Measurements from ENCODE around the gene EREG.

EREG gene

GRCh38 chr4:74364652-74365491 lies at the start of gene EREG:
Gene EREG, plus strand, starts transcription at chr4:74365145. Its CDS starts 164 bp downstream, at chr4:74365309.
- Histone ChIP-seq H3K27me3 (ENCODE audit: low read depth, low read length) (no peaks in the 10 kb centered on the region), H3K9ac (ENCODE audit: low read length) (no peak within 1 kb of the TSS), H4K20me1 (ENCODE audit: insufficient read depth, low read length) (no peaks in the 10 kb centered on the region), H3K36me3 (replicated peaks; ENCODE audit: low read depth, low read length) (no peaks in the 10 kb centered on the region), H3K27ac (ENCODE audit: low read length) (no peak within 1 kb of the TSS), H3K4me3 (ENCODE audit: low read length) (no peak within 1 kb of the TSS), H3K9me3 (ENCODE audit: insufficient read depth, low read length) (no peaks in the 10 kb centered on the region), H3K4me2 (ENCODE audit: low read length) (no peak within 1 kb of the TSS), H3K4me1 (ENCODE audit: low read length) (peaks cover 15% of the 10 kb centered on the region), H2AFZ (ENCODE audit: low read depth, low read length) (no peak within 1 kb of the TSS), H3K79me2 (ENCODE audit: low read length) (no peaks in the 10 kb centered on the region)
- TF ChIP-seq EZH2phosphoT487 (IDR thresholded peaks at IDR 0.05; ENCODE audit: low read depth): no peak
- TF ChIP-seq CTCF (IDR thresholded peaks at IDR 0.05; ENCODE audit: low read depth, low read length): no peak

GRCh38 chr4:74315376-74315775 lies 49.6 kb upstream of the EREG start:
- Histone ChIP-seq H3K9ac (ENCODE audit: low read length) (no peak overlapping the region), H3K27me3 (ENCODE audit: low read depth, low read length) (no peaks in the 10 kb centered on the region), H3K4me2 (ENCODE audit: low read length) (no peak overlapping the region), H2AFZ (ENCODE audit: low read depth, low read length) (no peak overlapping the region), H3K4me1 (ENCODE audit: low read length) (peaks cover 3% of the 10 kb centered on the region), H3K79me2 (ENCODE audit: low read length) (no peaks in the 10 kb centered on the region), H3K9me3 (ENCODE audit: insufficient read depth, low read length) (no peaks in the 10 kb centered on the region), H4K20me1 (ENCODE audit: insufficient read depth, low read length) (no peaks in the 10 kb centered on the region), H3K27ac (ENCODE audit: low read length) (no peak overlapping the region), H3K4me3 (ENCODE audit: low read length) (no peak overlapping the region), H3K36me3 (replicated peaks; ENCODE audit: low read depth, low read length) (no peaks in the 10 kb centered on the region)
- TF ChIP-seq CTCF (IDR thresholded peaks at IDR 0.05; ENCODE audit: low read depth, low read length): no peak
- no peak for TF ChIP-seq EZH2phosphoT487 (IDR thresholded peaks at IDR 0.05; ENCODE audit: low read depth)

- H3K79me2 ChIP-seq (ENCODE audit: low read length): no peaks in the 10 kb centered on the region
- TF ChIP-seq CTCF (IDR thresholded peaks at IDR 0.05; ENCODE audit: low read depth, low read length) (no peak), EZH2phosphoT487 (IDR thresholded peaks at IDR 0.05; ENCODE audit: low read depth) (no peak)
- H3K4me1 ChIP-seq (ENCODE audit: low read length): peaks cover 7% of the 10 kb centered on the region
- no peak overlapping the region for H3K27ac ChIP-seq (ENCODE audit: low read length)
- H4K20me1 ChIP-seq (ENCODE audit: insufficient read depth, low read length): no peaks in the 10 kb centered on the region
- H3K4me3 ChIP-seq (ENCODE audit: low read length): no peak overlapping the region
- H3K27me3 ChIP-seq (ENCODE audit: low read depth, low read length): no peaks in the 10 kb centered on the region
- H3K36me3 ChIP-seq (replicated peaks; ENCODE audit: low read depth, low read length): no peaks in the 10 kb centered on the region
- H3K4me2 ChIP-seq (ENCODE audit: low read length): no peak overlapping the region
- no peak overlapping the region for H2AFZ ChIP-seq (ENCODE audit: low read depth, low read length)
- H3K9me3 ChIP-seq (ENCODE audit: insufficient read depth, low read length): no peaks in the 10 kb centered on the region
- H3K9ac ChIP-seq (ENCODE audit: low read length): no peak overlapping the region
These were observed 48.5 kb upstream of the EREG start for GRCh38 chr4:74316397-74316796.

- TF ChIP-seq CTCF (IDR thresholded peaks at IDR 0.05; ENCODE audit: low read depth, low read length): no peak
- TF ChIP-seq EZH2phosphoT487 (IDR thresholded peaks at IDR 0.05; ENCODE audit: low read depth): no peak
- Histone ChIP-seq H3K4me1 (ENCODE audit: low read length) (peaks cover 5% of the 10 kb centered on the region), H2AFZ (ENCODE audit: low read depth, low read length) (no peak overlapping the region), H3K36me3 (replicated peaks; ENCODE audit: low read depth, low read length) (no peaks in the 10 kb centered on the region), H3K9ac (ENCODE audit: low read length) (no peak overlapping the region), H3K27ac (ENCODE audit: low read length) (no peak overlapping the region), H3K4me3 (ENCODE audit: low read length) (no peak overlapping the region), H3K27me3 (ENCODE audit: low read depth, low read length) (peaks cover 7% of the 10 kb centered on the region), H3K79me2 (ENCODE audit: low read length) (no peaks in the 10 kb centered on the region), H3K4me2 (ENCODE audit: low read length) (no peak overlapping the region), H4K20me1 (ENCODE audit: insufficient read depth, low read length) (no peaks in the 10 kb centered on the region), H3K9me3 (ENCODE audit: insufficient read depth, low read length) (no peaks in the 10 kb centered on the region)
These were observed 47.2 kb upstream of the EREG start for GRCh38 chr4:74317616-74318246.
